Bladder microvascular endothelial cell (primary cell): ENCODE data around the gene RREB1. TPM values are rescaled to one million over a fixed set of nuclear protein-coding genes. Genes with fewer than 3 reads are reported as not detected.

Experiments used
- total RNA-seq: library from RNA; depleted of rRNA; stranded (reverse); fragments of >200 nt; gene quantifications from 2 replicates; pipeline ENCODE4 v1.2.3, GENCODE V29; 2014

Gene RREB1, protein sequence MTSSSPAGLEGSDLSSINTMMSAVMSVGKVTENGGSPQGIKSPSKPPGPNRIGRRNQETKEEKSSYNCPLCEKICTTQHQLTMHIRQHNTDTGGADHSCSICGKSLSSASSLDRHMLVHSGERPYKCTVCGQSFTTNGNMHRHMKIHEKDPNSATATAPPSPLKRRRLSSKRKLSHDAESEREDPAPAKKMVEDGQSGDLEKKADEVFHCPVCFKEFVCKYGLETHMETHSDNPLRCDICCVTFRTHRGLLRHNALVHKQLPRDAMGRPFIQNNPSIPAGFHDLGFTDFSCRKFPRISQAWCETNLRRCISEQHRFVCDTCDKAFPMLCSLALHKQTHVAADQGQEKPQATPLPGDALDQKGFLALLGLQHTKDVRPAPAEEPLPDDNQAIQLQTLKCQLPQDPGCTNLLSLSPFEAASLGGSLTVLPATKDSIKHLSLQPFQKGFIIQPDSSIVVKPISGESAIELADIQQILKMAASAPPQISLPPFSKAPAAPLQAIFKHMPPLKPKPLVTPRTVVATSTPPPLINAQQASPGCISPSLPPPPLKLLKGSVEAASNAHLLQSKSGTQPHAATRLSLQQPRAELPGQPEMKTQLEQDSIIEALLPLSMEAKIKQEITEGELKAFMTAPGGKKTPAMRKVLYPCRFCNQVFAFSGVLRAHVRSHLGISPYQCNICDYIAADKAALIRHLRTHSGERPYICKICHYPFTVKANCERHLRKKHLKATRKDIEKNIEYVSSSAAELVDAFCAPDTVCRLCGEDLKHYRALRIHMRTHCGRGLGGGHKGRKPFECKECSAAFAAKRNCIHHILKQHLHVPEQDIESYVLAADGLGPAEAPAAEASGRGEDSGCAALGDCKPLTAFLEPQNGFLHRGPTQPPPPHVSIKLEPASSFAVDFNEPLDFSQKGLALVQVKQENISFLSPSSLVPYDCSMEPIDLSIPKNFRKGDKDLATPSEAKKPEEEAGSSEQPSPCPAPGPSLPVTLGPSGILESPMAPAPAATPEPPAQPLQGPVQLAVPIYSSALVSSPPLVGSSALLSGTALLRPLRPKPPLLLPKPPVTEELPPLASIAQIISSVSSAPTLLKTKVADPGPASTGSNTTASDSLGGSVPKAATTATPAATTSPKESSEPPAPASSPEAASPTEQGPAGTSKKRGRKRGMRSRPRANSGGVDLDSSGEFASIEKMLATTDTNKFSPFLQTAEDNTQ (N-terminal part only)
- 9.1 and 26.1 TPM in 2 replicates for total RNA-seq

DNA sequence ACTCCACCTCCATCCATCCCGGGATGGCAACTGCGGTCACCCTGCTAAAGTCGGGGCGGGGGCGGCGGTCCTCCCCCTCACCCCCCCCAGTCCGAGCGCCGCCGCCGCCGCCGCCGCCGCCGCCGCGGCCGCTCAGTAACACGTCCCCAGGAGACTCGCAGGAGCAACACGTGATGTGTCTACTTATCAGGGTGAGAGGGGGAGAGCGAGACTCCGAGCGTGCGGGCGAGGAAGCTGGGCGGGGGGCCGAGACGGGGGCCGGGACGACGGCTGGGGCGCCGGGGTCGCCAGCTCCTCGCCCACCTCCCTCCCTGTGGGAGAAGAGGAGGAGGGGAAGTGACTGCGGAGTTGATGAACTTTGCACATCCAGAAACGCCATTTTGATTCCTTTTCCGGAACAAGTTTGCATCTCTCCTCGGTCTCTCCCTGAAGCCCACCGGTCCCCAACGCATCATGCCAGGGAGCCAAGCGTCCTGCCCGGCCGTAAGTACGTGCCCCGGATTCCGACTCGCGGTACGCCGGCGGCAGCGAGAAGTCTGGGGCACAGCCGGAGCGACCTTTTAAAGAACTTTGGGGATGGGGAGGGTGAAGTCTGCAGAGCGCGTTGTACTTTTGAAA, at the start of gene RREB1:
RREB1 (plus strand) TSS at position 384 of the 618 bp plus-strand sequence. CDS start 73,951 bp downstream, outside the sequence.

Other genes with a start within 250 kb of the RREB1 start
- 24.4 and 102 TPM in 2 replicates for gene SSR1, start 205.2 kb downstream of the RREB1 start, total RNA-seq